Hippocampal formation (tissue), 2 donors: Measurements from ENCODE around the gene LY6G6C.

ENCODE experiments used
- DNase-seq, 2 donors: peaks; one replicate each; lab custom pipeline; 2025; lab: John Stamatoyannopoulos, UW

LY6G6C gene

GRCh38 chr6:31741815-31742214 is 20.3 kb upstream of the LY6G6C start:
- no peak for DNase-seq

GRCh38 chr6:31740397-31741223 is 19.1 kb upstream of the LY6G6C start:
- DNase-seq = peak in 1 of 2 donors; percentile 32

DNA sequence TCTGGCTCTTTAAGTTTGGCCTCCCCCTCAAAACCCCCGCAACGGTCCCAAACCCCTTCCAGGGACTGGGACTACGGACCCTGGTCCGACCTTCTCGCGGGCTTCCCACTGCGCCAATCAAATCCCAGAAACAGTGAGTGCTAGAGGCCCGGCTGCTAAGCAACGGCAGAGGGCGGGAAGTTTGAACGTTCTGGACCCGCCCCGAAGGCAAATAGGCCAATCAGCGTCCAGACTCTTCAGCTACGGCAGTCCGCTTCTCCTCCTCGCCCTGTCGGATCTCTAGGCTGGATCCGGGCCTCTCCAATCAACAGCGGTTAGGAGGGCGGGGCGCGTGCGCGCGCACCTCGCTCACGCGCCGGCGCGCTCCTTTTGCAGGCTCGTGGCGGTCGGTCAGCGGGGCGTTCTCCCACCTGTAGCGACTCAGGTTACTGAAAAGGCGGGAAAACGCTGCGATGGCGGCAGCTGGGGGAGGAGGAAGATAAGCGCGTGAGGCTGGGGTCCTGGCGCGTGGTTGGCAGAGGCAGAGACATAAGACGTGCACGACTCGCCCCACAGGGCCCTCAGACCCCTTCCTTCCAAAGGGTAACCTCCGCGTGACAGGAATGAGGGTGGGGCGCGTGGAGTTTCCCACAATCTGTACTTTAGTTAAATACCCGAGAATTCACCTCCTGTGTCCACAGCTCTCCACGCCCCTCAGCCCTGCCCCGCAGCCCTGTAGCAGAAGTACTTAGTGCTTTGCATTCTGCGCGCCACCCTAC is 18.3 kb upstream of the LY6G6C start, which contains the start of gene MSH5:
MSH5 (plus strand) TSS at position 367 of the 758 bp plus-strand sequence. CDS start 462 bp downstream, outside the sequence.
- DNase-seq = peak; percentile 95 to 97

DNA sequence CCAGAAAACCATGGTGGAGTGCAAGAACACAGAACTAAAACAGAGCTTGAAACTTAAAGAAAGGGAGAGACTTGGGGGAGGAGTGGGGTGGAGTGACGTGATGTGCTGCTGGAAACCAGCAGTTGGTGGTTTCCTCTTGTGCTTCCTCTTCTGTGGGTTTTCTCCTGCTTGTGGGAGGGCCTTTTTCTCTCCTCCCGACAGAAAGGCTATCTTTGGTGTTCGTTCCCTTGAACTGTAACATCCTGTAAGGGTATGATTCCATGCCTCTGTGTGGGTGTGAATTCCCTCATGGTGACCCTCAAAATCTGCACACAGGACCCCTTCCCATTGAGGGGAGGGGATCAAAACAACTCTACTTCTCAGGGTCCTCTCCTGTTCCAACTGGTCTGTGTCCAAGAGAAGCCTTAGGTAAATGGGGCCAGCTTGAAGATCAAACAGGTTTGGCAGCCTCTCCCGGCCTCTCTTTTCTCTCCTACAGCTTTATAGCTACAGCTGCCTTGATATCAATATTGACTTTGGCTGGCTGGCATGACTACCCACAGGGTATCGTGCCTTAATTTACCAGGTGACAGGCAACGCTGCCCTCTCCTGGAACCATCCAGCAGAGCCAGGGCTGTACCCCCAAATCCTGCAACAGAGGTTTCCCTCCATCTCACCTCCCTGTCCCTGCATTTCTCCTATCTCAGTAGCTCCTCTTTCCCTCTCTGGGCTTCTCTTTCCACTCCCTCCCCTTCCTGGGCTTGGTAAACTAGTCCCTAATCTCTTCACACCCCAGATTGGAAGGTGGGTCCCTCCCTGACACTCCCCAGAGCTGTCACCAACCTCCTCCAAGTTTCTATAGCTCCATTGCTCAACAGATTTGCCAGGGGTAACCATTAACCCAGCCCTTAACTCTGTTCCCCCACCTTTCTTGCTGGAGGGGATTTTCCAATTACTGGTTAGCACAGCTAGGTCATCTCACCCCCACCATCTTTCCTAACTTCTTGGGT is 16.7 kb upstream of the LY6G6C start:
- DNase-seq = peak; percentile 13 to 34

DNA sequence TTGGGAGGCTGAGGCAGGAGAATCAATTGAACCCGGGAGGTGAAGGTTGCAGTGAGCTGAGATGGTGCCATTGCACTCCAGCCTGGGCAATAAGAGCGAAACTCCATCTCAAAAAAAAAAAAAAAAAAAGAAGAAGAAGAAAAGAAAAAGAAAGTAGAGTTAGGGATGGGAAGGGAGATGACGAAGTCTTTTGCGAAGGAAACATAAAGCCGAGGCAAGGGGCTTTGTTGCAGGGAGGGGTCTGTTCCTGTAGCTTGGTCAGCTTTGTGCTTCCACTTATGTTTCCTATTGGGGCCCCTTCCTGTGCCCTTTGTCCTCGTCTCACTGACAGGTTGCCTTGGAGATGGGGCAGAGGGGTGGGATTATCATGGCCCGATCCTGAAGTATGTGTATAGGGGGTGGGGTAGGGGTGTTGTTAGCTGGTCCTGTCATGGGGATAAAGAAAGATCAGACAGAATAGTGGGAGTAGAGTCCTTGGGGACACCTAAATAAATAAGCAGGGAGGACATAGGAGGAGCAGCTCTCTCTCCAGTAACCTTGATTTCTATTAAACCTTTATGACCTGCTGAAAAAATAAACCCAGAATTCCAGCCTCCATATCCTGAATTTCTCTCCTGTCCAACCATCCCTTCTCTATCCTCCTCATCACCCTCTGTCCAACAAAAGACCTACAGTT is 15.9 kb upstream of the LY6G6C start:
- no peak for DNase-seq

GRCh38 chr6:31736768-31737314 is 15.3 kb upstream of the LY6G6C start:
- no peak for DNase-seq

DNA sequence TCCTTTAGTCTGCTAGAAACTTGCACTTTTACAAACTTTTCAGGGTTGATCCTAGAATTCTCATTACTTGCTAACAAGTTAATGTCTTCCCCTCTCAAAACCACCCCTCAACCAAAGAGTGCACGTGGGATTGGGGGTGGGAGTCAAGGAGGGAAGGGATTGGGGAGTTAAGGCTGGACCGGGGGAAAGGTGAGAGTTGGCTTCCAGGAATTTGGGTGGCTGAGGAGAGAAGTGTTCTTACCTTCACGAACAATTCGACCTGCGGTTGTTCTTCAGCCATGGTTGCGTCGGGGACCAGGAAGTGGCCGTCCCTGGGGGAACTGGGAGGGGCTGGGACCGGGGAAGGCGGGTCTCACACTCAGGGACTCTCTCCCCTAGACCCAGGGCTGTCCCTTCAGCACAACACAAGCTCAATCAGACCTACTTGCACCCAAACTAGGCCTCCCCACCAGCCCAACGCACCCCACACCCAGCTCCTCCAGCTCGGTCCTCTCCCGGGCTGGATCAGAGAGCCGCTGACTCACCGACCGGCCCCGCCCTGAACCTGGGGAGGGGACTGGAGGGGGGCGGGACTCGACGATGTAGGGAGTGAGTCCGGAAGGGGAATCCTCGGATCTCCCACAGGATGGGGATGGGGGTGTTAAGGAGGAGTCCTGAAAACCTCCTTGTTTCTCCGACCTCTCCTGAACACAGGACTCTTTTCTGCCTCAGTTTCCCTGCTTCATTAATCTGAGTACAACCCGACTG is 14.6 kb upstream of the LY6G6C start, which contains the start of gene CLIC1:
CLIC1 (minus strand) TSS at position 510 of the 747 bp plus-strand sequence; CDS start at position 280, 230 bp downstream.
- peak in 1 of 2 donors; percentile 27 for DNase-seq

- DNase-seq = no peak
Observed at GRCh38 chr6:31734821-31735406, 13.4 kb upstream of the LY6G6C start.

GRCh38 chr6:31734247-31734820 is 12.8 kb upstream of the LY6G6C start:
- DNase-seq = no peak

DNA sequence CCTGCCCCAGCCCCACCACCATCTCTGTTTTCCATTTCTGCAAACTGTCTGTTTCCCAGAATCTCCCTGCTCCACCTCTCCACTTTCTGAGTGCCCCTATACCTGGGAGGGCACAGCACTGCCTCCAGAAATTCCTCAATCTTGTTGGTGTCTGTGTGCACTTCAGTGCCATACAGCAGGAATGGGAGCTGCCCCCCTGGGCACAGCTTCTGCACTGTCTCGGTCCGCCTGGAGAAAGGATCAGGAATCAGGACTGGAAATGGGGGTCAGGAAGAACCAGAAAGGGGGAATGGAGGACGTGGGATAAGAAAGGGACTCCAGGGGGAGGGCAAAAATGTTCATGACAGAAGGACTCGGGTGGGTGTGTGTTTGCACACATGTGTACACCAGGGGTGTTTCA is 12.2 kb upstream of the LY6G6C start:
- no peak for DNase-seq

DNA sequence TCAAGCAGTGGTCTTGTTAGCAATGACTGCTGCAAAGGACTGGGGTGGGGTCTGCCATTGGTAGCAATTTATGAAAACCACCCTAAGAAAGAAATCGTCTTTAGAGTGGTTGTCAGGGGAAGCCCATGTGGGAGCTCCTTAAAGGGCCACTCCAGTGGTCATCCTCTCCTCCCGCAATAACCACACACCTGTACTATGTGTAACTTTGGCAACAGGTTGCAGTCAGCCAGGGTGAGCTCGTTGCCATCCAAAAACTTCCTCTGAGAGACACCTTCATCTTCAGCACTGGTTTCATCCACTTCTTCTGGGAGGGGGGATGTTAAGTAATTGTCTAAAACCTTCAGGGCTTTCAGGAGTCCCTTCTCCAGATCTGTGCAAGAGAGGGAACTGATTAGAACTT is 10.5 kb upstream of the LY6G6C start:
- no peak for DNase-seq

GRCh38 chr6:31730631-31731086 is 9.1 kb upstream of the LY6G6C start:
- no peak for DNase-seq

- DNase-seq = peak; percentile 25 to 43
Observed at GRCh38 chr6:31729979-31730630, 8.6 kb upstream of the LY6G6C start.

DNA sequence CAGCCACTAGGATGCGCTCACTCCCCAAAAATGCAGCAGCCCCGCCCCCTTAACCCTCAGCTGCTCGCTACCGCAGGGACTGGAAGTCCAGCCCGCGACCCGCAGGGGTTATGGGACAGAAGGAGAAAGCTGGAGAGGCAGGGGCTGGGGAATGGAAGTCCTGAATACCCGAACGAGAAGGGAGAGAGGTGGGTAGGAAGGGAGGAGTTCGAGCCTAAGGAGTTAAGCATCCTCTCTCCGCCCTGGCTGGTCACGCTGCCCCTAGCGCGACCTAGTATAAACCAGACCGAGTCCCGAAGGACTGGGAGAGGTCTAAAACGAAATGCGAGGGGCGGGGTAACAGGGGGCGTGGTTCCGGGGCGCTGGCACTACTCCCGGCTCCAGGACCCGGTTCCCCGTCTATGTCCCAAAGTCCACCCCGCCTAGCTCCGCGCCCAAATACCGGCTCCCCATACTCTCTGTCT is 8.0 kb upstream of the LY6G6C start:
- DNase-seq = peak; percentile 62 to 79

DNA sequence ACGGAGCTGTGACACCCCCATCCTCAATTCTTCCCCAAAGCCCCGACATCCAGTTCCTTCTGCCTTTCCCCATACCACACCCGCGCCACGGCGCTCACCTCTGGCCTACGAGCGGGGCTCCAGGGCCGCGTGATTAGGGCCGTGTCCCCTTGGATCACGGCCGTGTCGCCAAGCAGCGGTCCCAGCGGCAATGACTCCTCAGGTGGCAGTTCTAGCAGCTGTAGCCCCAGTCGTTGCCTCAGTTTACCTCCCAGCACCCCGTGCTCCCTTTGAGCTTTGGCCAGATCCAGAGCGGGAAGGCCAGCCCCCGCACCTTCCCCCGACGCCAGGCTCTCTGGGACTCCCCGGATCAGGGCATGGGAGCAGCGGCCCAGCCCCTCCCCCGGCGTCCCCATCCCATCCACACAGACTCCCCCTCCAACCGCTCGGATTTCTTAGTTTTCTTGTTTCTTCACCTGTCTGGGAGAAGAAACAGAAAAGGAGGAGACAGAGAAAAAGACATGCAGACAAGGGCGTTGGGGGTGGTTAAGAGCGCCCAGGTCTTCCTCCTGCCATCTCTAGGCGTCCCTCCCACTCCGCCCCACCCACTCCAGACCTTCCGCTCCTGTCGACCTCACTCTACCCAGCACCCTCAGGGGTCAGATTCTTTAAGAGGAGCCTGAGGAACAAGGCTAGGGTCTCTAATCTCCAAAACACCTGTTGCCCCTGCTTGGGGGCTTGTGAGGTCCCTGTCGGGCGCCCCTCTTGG is 7.4 kb upstream of the LY6G6C start, which contains the start of gene DDAH2:
DDAH2 (minus strand) TSS at position 533 of the 748 bp plus-strand sequence; CDS start at position 395, 138 bp downstream.
- no peak for DNase-seq

DNA sequence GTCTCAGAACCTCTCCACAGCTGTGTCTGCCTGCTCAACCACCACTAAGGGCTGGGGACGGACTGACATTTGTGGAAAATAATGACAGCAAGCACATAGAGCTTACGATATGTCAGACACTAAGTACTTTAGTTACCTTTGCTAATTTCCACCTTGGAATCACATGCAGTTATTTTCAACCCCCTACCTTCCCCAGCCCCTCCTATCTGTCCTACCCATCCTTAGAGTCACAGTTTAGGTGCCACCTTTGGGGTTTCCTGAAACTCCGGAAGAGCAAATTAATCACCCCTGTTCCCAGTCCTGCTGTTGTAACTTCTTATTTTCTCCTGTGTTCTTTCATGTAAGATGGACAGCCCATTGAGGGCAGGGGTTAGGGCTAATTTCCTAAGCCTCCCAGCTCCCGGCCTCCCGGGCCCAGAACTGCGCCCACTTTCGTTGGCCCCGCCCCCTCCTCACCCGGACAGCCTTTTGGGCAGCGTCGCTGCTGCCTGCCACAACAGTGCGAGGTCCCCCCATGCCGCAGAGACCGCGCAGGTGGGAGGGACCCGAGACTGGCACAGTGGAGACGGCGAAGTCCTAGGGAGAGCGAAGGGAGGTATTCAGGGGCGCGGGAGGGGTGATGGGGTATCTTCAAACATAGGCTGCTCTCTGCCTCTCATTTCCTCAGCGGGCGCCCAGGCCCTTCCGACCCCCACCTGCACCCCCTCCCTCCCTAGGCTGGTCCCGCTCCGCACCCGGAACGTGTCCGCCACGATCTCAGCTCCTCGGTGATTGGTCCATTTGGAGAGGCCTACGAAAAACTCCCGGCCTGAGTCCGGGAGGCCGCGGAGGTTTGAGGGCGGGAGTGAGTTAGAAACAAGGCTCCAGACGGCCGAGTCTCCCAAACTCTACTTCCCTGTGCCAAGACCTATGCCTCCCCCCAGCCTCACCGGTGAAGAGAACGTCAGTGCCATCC is 6.4 kb upstream of the LY6G6C start:
- no peak for DNase-seq
